Skeletal muscle cell (primary cell): Measurements from ENCODE around the gene KRTAP2-3.
"Not testable (repeated sequence)": the region's sequence is repeated elsewhere in the genome, so short reads cannot be mapped to it uniquely, and the experiment has no call there.

Experiments used
- DNase-seq: peaks from one replicate; pipeline ENCODE4 v3.0.0-alpha.2; 2010; ENCODE audit warnings: low read depth
- H3K4me3 ChIP-seq: 2 replicates; pipeline ENCODE4 v1.5.1; 2011; ENCODE audit warnings: low read depth, mild to moderate bottlenecking, control low read depth, low read length, moderate library complexity

The KRTAP2-3 gene

GRCh38 chr17:41060052-41060604, at the start of gene KRTAP2-3:
KRTAP2-3 (minus strand) TSS chr17:41060114; CDS start chr17:41060050, 64 bp downstream.
- DNase-seq, result peak; percentile 78
- H3K4me3 ChIP-seq, result no peak within 1 kb of the TSS

- DNase-seq, H3K4me3 ChIP-seq: not testable (repeated sequence)
These were observed 48.9 kb upstream of the KRTAP2-3 start for GRCh38 chr17:41108728-41109386.

GRCh38 chr17:41107941-41108450, 48.1 kb upstream of the KRTAP2-3 start:
- no peak for DNase-seq
- no peak overlapping the region for H3K4me3 ChIP-seq

GRCh38 chr17:41105347-41105746, 45.4 kb upstream of the KRTAP2-3 start, which contains the start of gene KRTAP4-9:
KRTAP4-9 (plus strand) TSS chr17:41105389; CDS start chr17:41105389, 0 bp downstream.
- DNase-seq, H3K4me3 ChIP-seq: not testable (repeated sequence)

- DNase-seq, result peak; percentile 34
- H3K4me3 ChIP-seq, result not testable (repeated sequence)
These were observed 44.6 kb upstream of the KRTAP2-3 start for GRCh38 chr17:41104386-41105038.

GRCh38 chr17:41103896-41104295, 44.0 kb upstream of the KRTAP2-3 start:
- DNase-seq, result no peak

GRCh38 chr17:41101586-41102259, 41.8 kb upstream of the KRTAP2-3 start, which contains the start of gene KRTAP4-16:
KRTAP4-16 (minus strand) TSS chr17:41102209; CDS start chr17:41102209, 0 bp downstream.
- no peak for DNase-seq
- no peak within 1 kb of the TSS for H3K4me3 ChIP-seq

More at GRCh38 chr17:41103896-41104295, 44.0 kb upstream of the KRTAP2-3 start:
- H3K4me3 ChIP-seq, result no peak overlapping the region

GRCh38 chr17:41099682-41100480, 40.0 kb upstream of the KRTAP2-3 start:
- not testable (repeated sequence) for DNase-seq

GRCh38 chr17:41098481-41098880, 38.6 kb upstream of the KRTAP2-3 start:
- no peak overlapping the region for H3K4me3 ChIP-seq
- no peak for DNase-seq

More at GRCh38 chr17:41099682-41100480, 40.0 kb upstream of the KRTAP2-3 start:
- not testable (repeated sequence) for H3K4me3 ChIP-seq

- DNase-seq, result no peak
- no peak within 1 kb of the TSS for H3K4me3 ChIP-seq
These were observed 38.1 kb upstream of the KRTAP2-3 start, which contains the start of gene KRTAP4-8 for GRCh38 chr17:41098042-41098441. KRTAP4-8 (minus strand) TSS chr17:41098142; CDS start chr17:41098084, 58 bp downstream.

GRCh38 chr17:41096055-41096454, 36.1 kb upstream of the KRTAP2-3 start:
- no peak overlapping the region for H3K4me3 ChIP-seq
- no peak for DNase-seq

GRCh38 chr17:41088760-41089352, 28.9 kb upstream of the KRTAP2-3 start:
- not testable (repeated sequence) for H3K4me3 ChIP-seq, DNase-seq

GRCh38 chr17:41084100-41084856, 24.4 kb upstream of the KRTAP2-3 start, which contains the start of gene KRTAP4-7:
KRTAP4-7 (plus strand) TSS chr17:41084150; CDS start chr17:41084207, 57 bp downstream.
- not testable (repeated sequence) for DNase-seq, H3K4me3 ChIP-seq

GRCh38 chr17:41083427-41083826, 23.5 kb upstream of the KRTAP2-3 start:
- H3K4me3 ChIP-seq, DNase-seq: not testable (repeated sequence)

GRCh38 chr17:41082626-41083025, 22.7 kb upstream of the KRTAP2-3 start:
- H3K4me3 ChIP-seq, result no peak overlapping the region
- DNase-seq, result no peak

- H3K4me3 ChIP-seq, result no peak overlapping the region
These were observed 16.9 kb upstream of the KRTAP2-3 start for GRCh38 chr17:41076788-41077187.

GRCh38 chr17:41073676-41074075, 13.8 kb upstream of the KRTAP2-3 start:
- no peak overlapping the region for H3K4me3 ChIP-seq
- DNase-seq, result no peak

More at GRCh38 chr17:41076788-41077187, 16.9 kb upstream of the KRTAP2-3 start:
- no peak for DNase-seq
